ENCODE results near the gene C6. TPM values are rescaled to one million over a fixed set of nuclear protein-coding genes. Genes with fewer than 3 reads are reported as not detected.

The C6 gene
- total and polyA plus RNA-seq, 9 of the 15 experiments (the other 6 are each of a cell fraction or from before 2014, with no cell fraction given): 0.09 TPM; not detected in 8

DNA sequence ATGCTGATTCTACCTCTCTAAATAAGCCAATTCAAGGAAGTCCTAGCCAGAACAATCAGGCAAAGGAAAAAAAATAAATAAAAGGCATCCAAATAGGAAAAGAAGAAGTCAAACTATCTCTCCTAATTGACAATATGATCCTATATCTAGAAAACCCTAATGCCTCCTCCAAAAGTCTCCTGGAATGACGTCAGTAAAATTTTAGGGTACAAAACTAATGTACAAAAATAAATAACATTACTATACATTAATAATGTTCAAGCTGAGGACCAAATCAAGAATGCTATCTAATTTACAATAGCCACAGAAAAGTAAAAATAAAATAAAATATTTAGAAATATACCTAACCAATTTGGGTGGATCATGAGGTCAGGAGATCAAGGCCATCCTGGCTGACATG lies 33.8 kb upstream of the C6 start:
- H3K4me3 ChIP-seq: no peak overlapping the region
- H3K9me1 ChIP-seq (ENCODE audit: control insufficient read depth, insufficient read depth, low read length): no peaks in the 10 kb centered on the region
- ATAC-seq (no peak), DNase-seq (ENCODE audit: extremely low read depth in 1 of 4, low spot score in 3 of 4) (no peak), FAIRE-seq (no peak)
- BruUV-seq (replicated peaks): no TSS peak
- ChIA-PET CTCF (ENCODE audit: low intra/inter-chr PET ratio) (no interaction called here), POLR2A (no interaction called here)
- no peaks in the 10 kb centered on the region; the same call in 1 of the 2 replicates for H3K9me3 ChIP-seq (replicated peaks; ENCODE audit: control insufficient read depth, insufficient read depth, low read depth, low read length)
- 4% methylated on average over 1 of the region's 1 CpG for WGBS (ENCODE audit: insufficient coverage, low coverage, missing lambda C conversion rate)
- no peaks in the 10 kb centered on the region for H3K27me3 ChIP-seq (ENCODE audit: control insufficient read depth in 2 of 2, insufficient read depth in 2 of 2, low read length in 2 of 2)
- H3K79me2 ChIP-seq (ENCODE audit: control insufficient read depth, insufficient read depth, low read length): no peaks in the 10 kb centered on the region
- intact Hi-C loops (cut with micrococcal nuclease) (no loop called here), in situ Hi-C loops (cut with MboI) (no loop called here)
- H3K36me3 ChIP-seq (ENCODE audit: control insufficient read depth, insufficient read depth, low read length): no peaks in the 10 kb centered on the region
- H3K27ac ChIP-seq (ENCODE audit: extremely low read depth, low read depth, low read length): no peak overlapping the region
- H3K9ac ChIP-seq (ENCODE audit: insufficient read depth in 1 of 2, low read depth in 2 of 2, low read length in 2 of 2): no peak overlapping the region
- H4K20me1 ChIP-seq (replicated peaks; ENCODE audit: control insufficient read depth, insufficient read depth, low read length): no peaks in the 10 kb centered on the region
- no peak overlapping the region for H2AFZ ChIP-seq (ENCODE audit: low read depth, low read length)
- no peak overlapping the region for H3K4me2 ChIP-seq (ENCODE audit: insufficient read depth, low read length)
- no peaks in the 10 kb centered on the region for H3K4me1 ChIP-seq (replicated peaks in 1 of 2; ENCODE audit: control insufficient read depth in 2 of 2, insufficient read depth in 2 of 2, low read length in 2 of 2)
- TF ChIP-seq SP1 (CRISPR knock-in tag; IDR thresholded peaks at IDR 0.05): no peak
- TF ChIP-seq TRIM28 (IDR thresholded peaks at IDR 0.05): no peak
- no peak for TF ChIP-seq ZNF133 (CRISPR knock-in tag; IDR thresholded peaks at IDR 0.05)
- no peak for TF ChIP-seq FUS (optimal IDR thresholded peaks at IDR 0.05; ENCODE audit: low read depth, low read length)
- TF ChIP-seq ARNT (IDR thresholded peaks at IDR 0.05): no peak
- TF ChIP-seq ZNF263 (CRISPR knock-in tag; IDR thresholded peaks at IDR 0.05; ENCODE audit: borderline replicate concordance): no peak
- TF ChIP-seq, protein P1, sequence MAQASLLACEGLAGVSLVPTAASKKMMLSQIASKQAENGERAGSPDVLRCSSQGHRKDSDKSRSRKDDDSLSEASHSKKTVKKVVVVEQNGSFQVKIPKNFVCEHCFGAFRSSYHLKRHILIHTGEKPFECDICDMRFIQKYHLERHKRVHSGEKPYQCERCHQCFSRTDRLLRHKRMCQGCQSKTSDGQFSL (CRISPR knock-in tag; IDR thresholded peaks at IDR 0.05): no peak
- TF ChIP-seq, protein P1 (tag; IDR thresholded peaks at IDR 0.05): no peak
- TF ChIP-seq, protein P2, sequence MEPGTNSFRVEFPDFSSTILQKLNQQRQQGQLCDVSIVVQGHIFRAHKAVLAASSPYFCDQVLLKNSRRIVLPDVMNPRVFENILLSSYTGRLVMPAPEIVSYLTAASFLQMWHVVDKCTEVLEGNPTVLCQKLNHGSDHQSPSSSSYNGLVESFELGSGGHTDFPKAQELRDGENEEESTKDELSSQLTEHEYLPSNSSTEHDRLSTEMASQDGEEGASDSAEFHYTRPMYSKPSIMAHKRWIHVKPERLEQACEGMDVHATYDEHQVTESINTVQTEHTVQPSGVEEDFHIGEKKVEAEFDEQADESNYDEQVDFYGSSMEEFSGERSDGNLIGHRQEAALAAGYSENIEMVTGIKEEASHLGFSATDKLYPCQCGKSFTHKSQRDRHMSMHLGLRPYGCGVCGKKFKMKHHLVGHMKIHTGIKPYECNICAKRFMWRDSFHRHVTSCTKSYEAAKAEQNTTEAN (CRISPR knock-in tag; IDR thresholded peaks at IDR 0.05): no peak
- no peak for TF ChIP-seq NR2C2 (CRISPR knock-in tag; IDR thresholded peaks at IDR 0.05)
- no peak for TF ChIP-seq NR2C2 (tag; IDR thresholded peaks at IDR 0.05)
- TF ChIP-seq GABPB1 (CRISPR knock-in tag; IDR thresholded peaks at IDR 0.05): no peak
- TF ChIP-seq GATAD2B (IDR thresholded peaks at IDR 0.05; ENCODE audit: borderline replicate concordance): no peak
- TF ChIP-seq POLR3A (IDR thresholded peaks at IDR 0.05; ENCODE audit: borderline replicate concordance, extremely low read depth, insufficient read depth, insufficient read length): no peak
- no peak for TF ChIP-seq KDM1A (IDR thresholded peaks at IDR 0.05)
- TF ChIP-seq, protein P3, sequence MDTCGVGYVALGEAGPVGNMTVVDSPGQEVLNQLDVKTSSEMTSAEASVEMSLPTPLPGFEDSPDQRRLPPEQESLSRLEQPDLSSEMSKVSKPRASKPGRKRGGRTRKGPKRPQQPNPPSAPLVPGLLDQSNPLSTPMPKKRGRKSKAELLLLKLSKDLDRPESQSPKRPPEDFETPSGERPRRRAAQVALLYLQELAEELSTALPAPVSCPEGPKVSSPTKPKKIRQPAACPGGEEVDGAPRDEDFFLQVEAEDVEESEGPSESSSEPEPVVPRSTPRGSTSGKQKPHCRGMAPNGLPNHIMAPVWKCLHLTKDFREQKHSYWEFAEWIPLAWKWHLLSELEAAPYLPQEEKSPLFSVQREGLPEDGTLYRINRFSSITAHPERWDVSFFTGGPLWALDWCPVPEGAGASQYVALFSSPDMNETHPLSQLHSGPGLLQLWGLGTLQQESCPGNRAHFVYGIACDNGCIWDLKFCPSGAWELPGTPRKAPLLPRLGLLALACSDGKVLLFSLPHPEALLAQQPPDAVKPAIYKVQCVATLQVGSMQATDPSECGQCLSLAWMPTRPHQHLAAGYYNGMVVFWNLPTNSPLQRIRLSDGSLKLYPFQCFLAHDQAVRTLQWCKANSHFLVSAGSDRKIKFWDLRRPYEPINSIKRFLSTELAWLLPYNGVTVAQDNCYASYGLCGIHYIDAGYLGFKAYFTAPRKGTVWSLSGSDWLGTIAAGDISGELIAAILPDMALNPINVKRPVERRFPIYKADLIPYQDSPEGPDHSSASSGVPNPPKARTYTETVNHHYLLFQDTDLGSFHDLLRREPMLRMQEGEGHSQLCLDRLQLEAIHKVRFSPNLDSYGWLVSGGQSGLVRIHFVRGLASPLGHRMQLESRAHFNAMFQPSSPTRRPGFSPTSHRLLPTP (IDR thresholded peaks at IDR 0.05; ENCODE audit: borderline replicate concordance, extremely low read depth, insufficient read length): no peak
- TF ChIP-seq NELFE (IDR thresholded peaks at IDR 0.05; ENCODE audit: insufficient read depth, insufficient read length): no peak
- TF ChIP-seq CREM (IDR thresholded peaks at IDR 0.05; ENCODE audit: low read depth): no peak
- TF ChIP-seq TEAD4 (IDR thresholded peaks at IDR 0.05; ENCODE audit: low read length): no peak
- no peak for TF ChIP-seq TEAD4 (CRISPR knock-in tag; IDR thresholded peaks at IDR 0.05; ENCODE audit: borderline replicate concordance)
- TF ChIP-seq RFX1 (IDR thresholded peaks at IDR 0.05): no peak
- TF ChIP-seq NCOA4 (IDR thresholded peaks at IDR 0.05; ENCODE audit: partially characterized antibody): no peak
